MM.1S (cell line): Measurements from ENCODE around the gene LILRA6.

Experiments used
- EZH2 ChIP-seq: fragments of 300-600 bp; sonication (generic); optimal IDR thresholded peaks from 2 replicates; pipeline ENCODE3; 2017; ENCODE audit warnings: low read depth, mild to moderate bottlenecking, antibody characterized with exemption, low read length, mixed read lengths
- EZH2phosphoT487 ChIP-seq: fragments of 300-600 bp; sonication (generic); IDR thresholded peaks from 2 replicates; pipeline ENCODE4 v1.6.1; 2018; ENCODE audit warnings: antibody characterized with exemption, low read length
- TF ChIP-seq, protein P1 (sequence below): fragments of 300-600 bp; sonication (generic); IDR thresholded peaks from 2 replicates; pipeline ENCODE4 v1.5.1; 2016; ENCODE audit warnings: antibody characterized with exemption, low read length, mixed read lengths

GRCh38 chr19:54273821-54274220 is 31.2 kb upstream of the LILRA6 start:
- TF ChIP-seq, protein P1, sequence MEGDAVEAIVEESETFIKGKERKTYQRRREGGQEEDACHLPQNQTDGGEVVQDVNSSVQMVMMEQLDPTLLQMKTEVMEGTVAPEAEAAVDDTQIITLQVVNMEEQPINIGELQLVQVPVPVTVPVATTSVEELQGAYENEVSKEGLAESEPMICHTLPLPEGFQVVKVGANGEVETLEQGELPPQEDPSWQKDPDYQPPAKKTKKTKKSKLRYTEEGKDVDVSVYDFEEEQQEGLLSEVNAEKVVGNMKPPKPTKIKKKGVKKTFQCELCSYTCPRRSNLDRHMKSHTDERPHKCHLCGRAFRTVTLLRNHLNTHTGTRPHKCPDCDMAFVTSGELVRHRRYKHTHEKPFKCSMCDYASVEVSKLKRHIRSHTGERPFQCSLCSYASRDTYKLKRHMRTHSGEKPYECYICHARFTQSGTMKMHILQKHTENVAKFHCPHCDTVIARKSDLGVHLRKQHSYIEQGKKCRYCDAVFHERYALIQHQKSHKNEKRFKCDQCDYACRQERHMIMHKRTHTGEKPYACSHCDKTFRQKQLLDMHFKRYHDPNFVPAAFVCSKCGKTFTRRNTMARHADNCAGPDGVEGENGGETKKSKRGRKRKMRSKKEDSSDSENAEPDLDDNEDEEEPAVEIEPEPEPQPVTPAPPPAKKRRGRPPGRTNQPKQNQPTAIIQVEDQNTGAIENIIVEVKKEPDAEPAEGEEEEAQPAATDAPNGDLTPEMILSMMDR = no peak
- TF ChIP-seq EZH2phosphoT487 = no peak
- no peak for TF ChIP-seq EZH2
